ENCODE data around the gene ZC2HC1B. TPM values are rescaled to one million over a fixed set of nuclear protein-coding genes. Genes with fewer than 3 reads are reported as not detected.

The ZC2HC1B gene
- total and polyA plus RNA-seq, 2 of the 8 experiments (the other 6 are each of a cell fraction or from before 2014, with no cell fraction given) = not detected

DNA sequence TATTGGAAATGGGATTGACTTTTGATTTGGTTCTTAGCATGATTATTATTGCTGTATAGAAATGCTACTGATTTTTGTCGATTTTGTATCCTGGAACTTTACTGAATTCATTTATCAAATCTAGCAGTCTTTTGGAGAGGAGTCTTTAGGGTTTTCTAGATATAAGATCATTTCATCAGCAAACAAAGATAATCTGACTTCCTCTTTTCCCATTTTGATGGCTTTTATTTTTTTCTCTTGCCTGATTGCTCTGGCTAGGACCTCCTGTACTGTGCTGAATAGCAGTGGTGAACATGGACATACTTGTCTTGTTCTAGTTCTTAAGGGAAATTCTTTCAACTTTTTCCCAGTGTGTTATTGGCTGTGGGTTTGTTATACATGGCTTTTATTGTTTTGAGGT lies 64.6 kb downstream of the ZC2HC1B start:
- Histone ChIP-seq H2AFZ (ENCODE audit: low read length) (no peak overlapping the region), H2BK15ac (ENCODE audit: low read length) (no peak overlapping the region), H3K36me3 (ENCODE audit: control insufficient read depth in 2 of 4, insufficient read depth in 4 of 4, low read length in 3 of 4) (no peaks in the 10 kb centered on the region), H3K9me3 (ENCODE audit: insufficient read depth in 2 of 2, low read depth in 1 of 2, low read length in 1 of 2) (peaks cover 0 to 8% of the 10 kb centered on the region in 2 experiments; a peak in 2 of 4 replicates), H3K4ac (replicated peaks; ENCODE audit: insufficient read length, low read depth, low read length) (no peak overlapping the region), H3K27me3 (replicated peaks in 1 of 4; ENCODE audit: control insufficient read depth in 3 of 4, extremely low read depth in 1 of 4, insufficient read depth in 3 of 4, low read length in 3 of 4) (no peaks in the 10 kb centered on the region), H3K23ac (ENCODE audit: insufficient read length) (no peak overlapping the region), H3K79me2 (ENCODE audit: control insufficient read depth in 1 of 2, insufficient read depth in 2 of 2, low read length in 2 of 2) (no peaks in the 10 kb centered on the region), H3K4me1 (replicated peaks in 1 of 4; ENCODE audit: control insufficient read depth in 3 of 4, insufficient read depth in 4 of 4, low read length in 3 of 4) (peaks cover 0 to 2% (median 0%) of the 10 kb centered on the region in 4 experiments; a peak in 1 of 7 replicates), H2AK5ac (ENCODE audit: low read depth, low read length) (no peak overlapping the region), H2BK20ac (ENCODE audit: low read length) (no peak overlapping the region), H4K8ac (ENCODE audit: extremely low read depth, insufficient read depth, low read length) (no peak overlapping the region), H2BK12ac (ENCODE audit: low read depth, low read length) (no peak overlapping the region), H4K91ac (replicated peaks; ENCODE audit: insufficient read length, low read length) (no peak overlapping the region), H4K20me1 (replicated peaks in 1 of 2; ENCODE audit: control insufficient read depth in 1 of 2, insufficient read depth in 2 of 2, low read length in 2 of 2) (no peaks in the 10 kb centered on the region), H3K27ac (ENCODE audit: low read depth, low read length) (no peak overlapping the region), H3K9ac (replicated peaks in 1 of 4; ENCODE audit: extremely low read depth in 1 of 4, low read depth in 3 of 4, low read length in 3 of 4) (no peak overlapping the region), H3K56ac (replicated peaks; ENCODE audit: insufficient read length, low read depth, low read length) (no peak overlapping the region), H3K79me1 (ENCODE audit: low read depth, low read length) (no peaks in the 10 kb centered on the region), H3K4me3 (ENCODE audit: extremely low read depth in 1 of 4, insufficient read depth in 2 of 4, low read depth in 3 of 4, low read length in 4 of 4) (no peak overlapping the region), H2BK120ac (replicated peaks; ENCODE audit: low read depth, low read length) (no peak overlapping the region), H3K18ac (ENCODE audit: extremely low read depth, low read length) (no peak overlapping the region), H3K4me2 (ENCODE audit: insufficient read depth in 1 of 2, low read depth in 2 of 2, low read length in 2 of 2) (no peak overlapping the region), H3K23me2 (ENCODE audit: low read depth, low read length) (no peaks in the 10 kb centered on the region), H2BK5ac (ENCODE audit: low read depth, low read length) (no peak overlapping the region), H4K5ac (ENCODE audit: insufficient read length, low read depth, low read length) (no peak overlapping the region), H3K14ac (ENCODE audit: insufficient read length) (no peak overlapping the region)
- no peak for FAIRE-seq
- no peak for DNase-seq (ENCODE audit: low read depth in 1 of 2, low spot score in 2 of 2)
- ChIA-PET POLR2A (ENCODE audit: partially characterized antibody) (no interaction called here), CTCF (ENCODE audit: partially characterized antibody) (no interaction called here)
- WGBS, 2 experiments (ENCODE audit: extremely low coverage in 1 of 2, insufficient coverage in 1 of 2, insufficient read length in 1 of 2, insufficient replicate concordance in 2 of 2, low coverage in 1 of 2, low lambda C conversion rate in 2 of 2, missing lambda C conversion rate in 1 of 2) = 80% methylated on average over 1 of the region's 1 CpG; no CpG with 5 or more reads in 1 of the 2 experiments
- TF ChIP-seq POLR2AphosphoS5 (IDR thresholded peaks at IDR 0.05; ENCODE audit: low read depth, low read length) = no peak
- no peak for TF ChIP-seq BRCA1 (IDR thresholded peaks at IDR 0.05; ENCODE audit: low read depth, low read length)
- TF ChIP-seq RAD21 (IDR thresholded peaks at IDR 0.05 in 1 of 2, conservative IDR thresholded peaks at IDR 0.05 in 1 of 2; ENCODE audit: low read depth in 2 of 2, low read length in 2 of 2) = no peak
- TF ChIP-seq SAP30 (IDR thresholded peaks at IDR 0.05; ENCODE audit: insufficient read depth, insufficient replicate concordance, low read length) = no peak
- no peak for TF ChIP-seq MAFK (IDR thresholded peaks at IDR 0.05; ENCODE audit: low read depth, low read length)
- no peak for TF ChIP-seq GTF2F1 (IDR thresholded peaks at IDR 0.05; ENCODE audit: borderline replicate concordance, low read depth, low read length)
- no peak for TF ChIP-seq BCL11A (IDR thresholded peaks at IDR 0.05; ENCODE audit: low read depth in 2 of 2, low read length in 2 of 2)
- no peak for TF ChIP-seq ASH2L (IDR thresholded peaks at IDR 0.05; ENCODE audit: low read length)
- no peak for TF ChIP-seq SP1 (IDR thresholded peaks at IDR 0.05; ENCODE audit: low read depth, low read length)
- TF ChIP-seq RBBP5 (IDR thresholded peaks at IDR 0.05; ENCODE audit: borderline replicate concordance, low read depth, low read length) = no peak
- no peak for TF ChIP-seq KDM4A (IDR thresholded peaks at IDR 0.05; ENCODE audit: low read depth, low read length, severe bottlenecking)
- TF ChIP-seq CBX8 (IDR thresholded peaks at IDR 0.05; ENCODE audit: borderline replicate concordance, low read depth, low read length) = no peak
- no peak for TF ChIP-seq EZH2 (IDR thresholded peaks at IDR 0.05; ENCODE audit: low read depth, low read length, severe bottlenecking)
